ENCODE data around the gene HDAC9. TPM values are rescaled to one million over a fixed set of nuclear protein-coding genes. Genes with fewer than 3 reads are reported as not detected.

The HDAC9 gene
- 40.6 and 55.0 TPM in 2 replicates for total RNA-seq (ENCODE audit: low replicate concordance)

- TF ChIP-seq CTCF (IDR thresholded peaks at IDR 0.05; ENCODE audit: insufficient read depth, low read length) = no peak
- H3K4me3 ChIP-seq (ENCODE audit: low read depth, low read length) = peak within 1 kb of the TSS; percentile 53
- peak; percentile 62 for DNase-seq (ENCODE audit: low read depth)
Observed at GRCh38 chr7:18495412-18496340, at the start of gene HDAC9. HDAC9 (plus strand) TSS chr7:18495749; CDS start chr7:18496303, 554 bp downstream.

- H3K4me3 ChIP-seq (ENCODE audit: low read depth, low read length) = no peak overlapping the region
- no peak for DNase-seq (ENCODE audit: low read depth)
- no peak for TF ChIP-seq CTCF (IDR thresholded peaks at IDR 0.05; ENCODE audit: insufficient read depth, low read length)
Observed at GRCh38 chr7:18445916-18446520, 49.5 kb upstream of the HDAC9 start.

GRCh38 chr7:18450019-18450418 is 45.5 kb upstream of the HDAC9 start:
- TF ChIP-seq CTCF (IDR thresholded peaks at IDR 0.05; ENCODE audit: insufficient read depth, low read length) = no peak
- no peak overlapping the region for H3K4me3 ChIP-seq (ENCODE audit: low read depth, low read length)
- peak; percentile 38 for DNase-seq (ENCODE audit: low read depth)

GRCh38 chr7:18455606-18456005 is 39.9 kb upstream of the HDAC9 start:
- DNase-seq (ENCODE audit: low read depth) = no peak
- TF ChIP-seq CTCF (IDR thresholded peaks at IDR 0.05; ENCODE audit: insufficient read depth, low read length) = no peak
- H3K4me3 ChIP-seq (ENCODE audit: low read depth, low read length) = no peak overlapping the region

GRCh38 chr7:18457832-18458231 is 37.7 kb upstream of the HDAC9 start:
- no peak overlapping the region for H3K4me3 ChIP-seq (ENCODE audit: low read depth, low read length)
- no peak for DNase-seq (ENCODE audit: low read depth)
- TF ChIP-seq CTCF (IDR thresholded peaks at IDR 0.05; ENCODE audit: insufficient read depth, low read length) = no peak

- no peak for TF ChIP-seq CTCF (IDR thresholded peaks at IDR 0.05; ENCODE audit: insufficient read depth, low read length)
- no peak overlapping the region for H3K4me3 ChIP-seq (ENCODE audit: low read depth, low read length)
Observed at GRCh38 chr7:18458830-18459229, 36.7 kb upstream of the HDAC9 start.

More at GRCh38 chr7:18458830-18459229, 36.7 kb upstream of the HDAC9 start:
- peak; percentile 10 for DNase-seq (ENCODE audit: low read depth)

Measured in fibroblast of the aortic adventitia (primary cell).